ENCODE data around the gene FES.

FES gene

GRCh38 chr15:90910441-90911301 is 26.4 kb downstream of the FES start:
- no peak for DNase-seq (ENCODE audit: low read depth)
- no peak for TF ChIP-seq CTCF (IDR thresholded peaks at IDR 0.05; ENCODE audit: insufficient read depth, low read depth, low read length, missing control alignments)
- H3K4me3 ChIP-seq (ENCODE audit: low read depth, low read length), result no peak overlapping the region

GRCh38 chr15:90911302-90911623 is 27.0 kb downstream of the FES start:
- no peak overlapping the region for H3K4me3 ChIP-seq (ENCODE audit: low read depth, low read length)
- no peak for DNase-seq (ENCODE audit: low read depth)
- TF ChIP-seq CTCF (IDR thresholded peaks at IDR 0.05; ENCODE audit: insufficient read depth, low read depth, low read length, missing control alignments), result no peak

- no peak for TF ChIP-seq CTCF (IDR thresholded peaks at IDR 0.05; ENCODE audit: insufficient read depth, low read depth, low read length, missing control alignments)
- no peak overlapping the region for H3K4me3 ChIP-seq (ENCODE audit: low read depth, low read length)
Observed at GRCh38 chr15:90911906-90912769, 27.8 kb downstream of the FES start.

GRCh38 chr15:90912770-90913075 is 28.4 kb downstream of the FES start:
- TF ChIP-seq CTCF (IDR thresholded peaks at IDR 0.05; ENCODE audit: insufficient read depth, low read depth, low read length, missing control alignments), result no peak
- H3K4me3 ChIP-seq (ENCODE audit: low read depth, low read length), result no peak overlapping the region
- DNase-seq (ENCODE audit: low read depth), result no peak

More at GRCh38 chr15:90911906-90912769, 27.8 kb downstream of the FES start:
- DNase-seq (ENCODE audit: low read depth), result no peak

GRCh38 chr15:90913398-90913944 is 29.2 kb downstream of the FES start:
- no peak for DNase-seq (ENCODE audit: low read depth)
- H3K4me3 ChIP-seq (ENCODE audit: low read depth, low read length), result no peak overlapping the region
- TF ChIP-seq CTCF (IDR thresholded peaks at IDR 0.05; ENCODE audit: insufficient read depth, low read depth, low read length, missing control alignments), result no peak

- no peak overlapping the region for H3K4me3 ChIP-seq (ENCODE audit: low read depth, low read length)
- no peak for DNase-seq (ENCODE audit: low read depth)
- no peak for TF ChIP-seq CTCF (IDR thresholded peaks at IDR 0.05; ENCODE audit: insufficient read depth, low read depth, low read length, missing control alignments)
Observed at GRCh38 chr15:90914305-90915080, 30.2 kb downstream of the FES start.

Measured in GM12865 (cell line).